SU-DHL-6 (cell line): ENCODE measurements around the gene DRAXIN.

ENCODE experiments used
- CTCF ChIP-seq: fragments of 200-600 bp; sonication (generic); IDR thresholded peaks from one replicate; pipeline ENCODE4 v1.5.1; 2017; ENCODE audit warnings: antibody characterized with exemption, mild to moderate bottlenecking, low read length, moderate library complexity; ENCODE audit not compliant: insufficient read depth, poor library complexity, severe bottlenecking
- EZH2phosphoT487 ChIP-seq: fragments of 200-600 bp; sonication (generic), shearing (Covaris generic); conservative IDR thresholded peaks from 2 replicates; pipeline ENCODE4 v1.6.1; 2018; ENCODE audit warnings: mild to moderate bottlenecking, antibody characterized with exemption, low read length, moderate library complexity, mixed read lengths

GRCh38 chr1:11647333-11647732 is 44.2 kb upstream of the DRAXIN start:
- TF ChIP-seq CTCF (no peak), EZH2phosphoT487 (no peak)
